GM12878 (cell line): Measurements from ENCODE around the gene IGF2R.

ENCODE experiments used
- HDGF ChIP-seq: fragments of 450-650 bp; IDR thresholded peaks from 2 replicates; pipeline ENCODE4 v1.6.1; 2016; ENCODE audit warnings: antibody characterized with exemption
- NBN ChIP-seq: fragments of 450-650 bp; IDR thresholded peaks from 2 replicates; pipeline ENCODE4 v1.6.1; 2016
- POLR2AphosphoS5 ChIP-seq: IDR thresholded peaks from 2 replicates; pipeline ENCODE4 v1.6.1; 2011; ENCODE audit warnings: mild to moderate bottlenecking, low read length, inconsistent platforms
- RAD51 ChIP-seq: fragments of 450-650 bp; IDR thresholded peaks from 2 replicates; pipeline ENCODE4 v1.6.1; 2016; ENCODE audit warnings: moderate library complexity, mild to moderate bottlenecking, inconsistent platforms
- RUNX3 ChIP-seq: IDR thresholded peaks from 2 replicates; pipeline ENCODE4 v1.6.1; 2012; ENCODE audit warnings: low read length, inconsistent platforms
- YY1 ChIP-seq: IDR thresholded peaks from 2 replicates; pipeline ENCODE4 v1.6.1; 2011; ENCODE audit warnings: low read depth, mild to moderate bottlenecking, low read length
- TF ChIP-seq, protein P1 (sequence below), 3 experiments: IDR thresholded peaks in 2 of 3; conservative IDR thresholded peaks in 1 of 3; 2 replicates each; pipeline ENCODE4 v1.5.1; 2011; ENCODE audit warnings: low read depth in 3 of 3, low read length in 3 of 3, mild to moderate bottlenecking in 3 of 3, control low read depth in 2 of 3, moderate library complexity in 2 of 3, inconsistent platforms in 1 of 3, mixed read lengths in 1 of 3; ENCODE audit not compliant: control insufficient read depth in 2 of 3, insufficient read depth in 1 of 3; ENCODE audit errors: extremely low read depth in 1 of 3
- TF ChIP-seq, protein P2 (sequence below): IDR thresholded peaks from 2 replicates; pipeline ENCODE4 v1.6.1; 2012; ENCODE audit warnings: low read depth, low read length, improper control_type of control experiment
- TF ChIP-seq, protein P3 (sequence below): IDR thresholded peaks from 2 replicates; pipeline ENCODE4 v1.6.1; 2012; ENCODE audit warnings: mild to moderate bottlenecking, low read depth, low read length

DNA sequence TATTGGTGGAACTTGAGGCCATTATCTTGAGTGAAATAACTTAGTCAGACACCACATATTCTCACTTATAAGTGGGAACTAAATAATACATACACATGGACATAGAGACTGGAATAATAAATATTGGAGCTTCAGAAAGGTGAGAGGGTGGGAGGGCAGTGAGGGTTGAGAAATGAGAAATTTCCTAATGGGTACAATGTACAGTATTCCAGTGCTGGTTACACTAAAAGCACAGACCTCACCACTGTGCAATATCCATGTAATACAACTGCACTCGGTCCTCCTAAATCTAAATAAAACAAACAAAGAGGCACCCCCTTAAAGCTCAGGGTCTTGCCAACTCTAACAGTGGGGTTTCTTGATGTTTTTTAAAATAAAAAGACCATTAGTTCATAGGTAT lies 53.2 kb downstream of the IGF2R start:
- TF ChIP-seq, protein P1, sequence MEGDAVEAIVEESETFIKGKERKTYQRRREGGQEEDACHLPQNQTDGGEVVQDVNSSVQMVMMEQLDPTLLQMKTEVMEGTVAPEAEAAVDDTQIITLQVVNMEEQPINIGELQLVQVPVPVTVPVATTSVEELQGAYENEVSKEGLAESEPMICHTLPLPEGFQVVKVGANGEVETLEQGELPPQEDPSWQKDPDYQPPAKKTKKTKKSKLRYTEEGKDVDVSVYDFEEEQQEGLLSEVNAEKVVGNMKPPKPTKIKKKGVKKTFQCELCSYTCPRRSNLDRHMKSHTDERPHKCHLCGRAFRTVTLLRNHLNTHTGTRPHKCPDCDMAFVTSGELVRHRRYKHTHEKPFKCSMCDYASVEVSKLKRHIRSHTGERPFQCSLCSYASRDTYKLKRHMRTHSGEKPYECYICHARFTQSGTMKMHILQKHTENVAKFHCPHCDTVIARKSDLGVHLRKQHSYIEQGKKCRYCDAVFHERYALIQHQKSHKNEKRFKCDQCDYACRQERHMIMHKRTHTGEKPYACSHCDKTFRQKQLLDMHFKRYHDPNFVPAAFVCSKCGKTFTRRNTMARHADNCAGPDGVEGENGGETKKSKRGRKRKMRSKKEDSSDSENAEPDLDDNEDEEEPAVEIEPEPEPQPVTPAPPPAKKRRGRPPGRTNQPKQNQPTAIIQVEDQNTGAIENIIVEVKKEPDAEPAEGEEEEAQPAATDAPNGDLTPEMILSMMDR (IDR thresholded peaks at IDR 0.05 in 2 of 3, conservative IDR thresholded peaks at IDR 0.05 in 1 of 3; ENCODE audit: control insufficient read depth in 2 of 3, extremely low read depth in 1 of 3, insufficient read depth in 1 of 3, low read depth in 3 of 3, low read length in 3 of 3): no peak
- TF ChIP-seq NBN (no peak), POLR2AphosphoS5 (no peak), HDGF (no peak), YY1 (no peak), RUNX3 (no peak), RAD51 (no peak)
- TF ChIP-seq, protein P2, sequence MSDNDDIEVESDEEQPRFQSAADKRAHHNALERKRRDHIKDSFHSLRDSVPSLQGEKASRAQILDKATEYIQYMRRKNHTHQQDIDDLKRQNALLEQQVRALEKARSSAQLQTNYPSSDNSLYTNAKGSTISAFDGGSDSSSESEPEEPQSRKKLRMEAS: no peak
- TF ChIP-seq, protein P3, sequence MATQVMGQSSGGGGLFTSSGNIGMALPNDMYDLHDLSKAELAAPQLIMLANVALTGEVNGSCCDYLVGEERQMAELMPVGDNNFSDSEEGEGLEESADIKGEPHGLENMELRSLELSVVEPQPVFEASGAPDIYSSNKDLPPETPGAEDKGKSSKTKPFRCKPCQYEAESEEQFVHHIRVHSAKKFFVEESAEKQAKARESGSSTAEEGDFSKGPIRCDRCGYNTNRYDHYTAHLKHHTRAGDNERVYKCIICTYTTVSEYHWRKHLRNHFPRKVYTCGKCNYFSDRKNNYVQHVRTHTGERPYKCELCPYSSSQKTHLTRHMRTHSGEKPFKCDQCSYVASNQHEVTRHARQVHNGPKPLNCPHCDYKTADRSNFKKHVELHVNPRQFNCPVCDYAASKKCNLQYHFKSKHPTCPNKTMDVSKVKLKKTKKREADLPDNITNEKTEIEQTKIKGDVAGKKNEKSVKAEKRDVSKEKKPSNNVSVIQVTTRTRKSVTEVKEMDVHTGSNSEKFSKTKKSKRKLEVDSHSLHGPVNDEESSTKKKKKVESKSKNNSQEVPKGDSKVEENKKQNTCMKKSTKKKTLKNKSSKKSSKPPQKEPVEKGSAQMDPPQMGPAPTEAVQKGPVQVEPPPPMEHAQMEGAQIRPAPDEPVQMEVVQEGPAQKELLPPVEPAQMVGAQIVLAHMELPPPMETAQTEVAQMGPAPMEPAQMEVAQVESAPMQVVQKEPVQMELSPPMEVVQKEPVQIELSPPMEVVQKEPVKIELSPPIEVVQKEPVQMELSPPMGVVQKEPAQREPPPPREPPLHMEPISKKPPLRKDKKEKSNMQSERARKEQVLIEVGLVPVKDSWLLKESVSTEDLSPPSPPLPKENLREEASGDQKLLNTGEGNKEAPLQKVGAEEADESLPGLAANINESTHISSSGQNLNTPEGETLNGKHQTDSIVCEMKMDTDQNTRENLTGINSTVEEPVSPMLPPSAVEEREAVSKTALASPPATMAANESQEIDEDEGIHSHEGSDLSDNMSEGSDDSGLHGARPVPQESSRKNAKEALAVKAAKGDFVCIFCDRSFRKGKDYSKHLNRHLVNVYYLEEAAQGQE: no peak
